ENCODE measurements around the gene CD99.
"Not testable (repeated sequence)": the region's sequence is repeated elsewhere in the genome, so short reads cannot be mapped to it uniquely, and the experiment has no call there.

The CD99 gene

DNA sequence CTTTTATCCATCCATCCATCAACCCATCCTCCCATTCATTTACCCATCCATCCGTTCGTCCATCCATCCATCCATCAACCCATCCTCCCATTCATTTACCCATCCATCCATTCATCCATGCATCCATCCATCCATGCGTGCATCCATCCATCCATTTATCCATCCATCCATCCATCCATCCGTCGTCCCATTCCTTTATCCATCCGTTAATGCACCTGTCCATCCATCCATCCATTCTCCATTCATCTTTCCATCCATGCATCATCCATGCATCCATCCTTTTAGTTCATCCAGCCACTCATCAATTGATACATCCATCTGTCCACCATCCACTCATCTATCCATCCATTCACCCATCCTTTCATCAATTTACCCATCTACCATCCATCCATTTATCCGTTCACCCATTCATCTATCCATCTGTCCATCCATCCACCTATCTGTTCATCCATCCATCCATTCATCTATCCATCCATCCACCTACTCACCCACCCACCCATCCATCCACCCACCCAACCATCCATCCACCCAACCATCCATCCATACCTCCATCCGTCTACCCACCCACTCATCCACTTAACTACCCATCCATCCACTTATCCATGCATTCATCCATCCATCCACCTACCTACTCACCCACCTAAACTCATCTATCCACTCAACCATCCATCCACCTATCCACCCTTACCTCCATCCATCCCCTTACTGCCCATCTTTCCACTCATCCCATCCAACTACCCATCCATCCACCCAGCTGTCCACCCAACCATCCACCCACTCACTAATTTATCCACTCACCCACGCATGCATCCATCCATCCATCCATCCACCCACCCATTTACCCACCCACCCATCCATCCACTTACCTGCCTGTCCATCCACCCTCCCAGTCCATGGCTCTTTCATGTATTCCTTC, 9.6 kb downstream of the CD99 start:
- DNase-seq = no peak

DNA sequence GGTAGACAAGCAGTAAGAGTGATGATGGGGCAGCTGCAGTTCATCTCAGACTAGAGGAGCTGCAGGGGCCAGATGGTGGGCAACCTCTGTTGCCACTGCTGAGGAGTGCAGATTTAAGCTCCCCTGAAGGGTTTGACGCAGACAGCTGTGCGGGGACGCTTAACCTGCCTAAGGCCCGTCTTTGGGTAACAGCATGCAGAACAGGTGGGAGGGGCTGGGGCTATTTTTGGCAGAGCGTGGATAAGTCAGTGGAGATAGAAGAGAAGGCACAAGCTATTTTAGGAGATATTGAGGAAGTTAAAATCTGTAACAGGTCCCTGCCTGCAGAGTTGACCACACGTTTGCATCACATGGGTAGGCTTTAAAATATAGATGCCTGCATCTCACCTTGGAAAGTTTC, 10.5 kb downstream of the CD99 start:
- no peak for DNase-seq

DNA sequence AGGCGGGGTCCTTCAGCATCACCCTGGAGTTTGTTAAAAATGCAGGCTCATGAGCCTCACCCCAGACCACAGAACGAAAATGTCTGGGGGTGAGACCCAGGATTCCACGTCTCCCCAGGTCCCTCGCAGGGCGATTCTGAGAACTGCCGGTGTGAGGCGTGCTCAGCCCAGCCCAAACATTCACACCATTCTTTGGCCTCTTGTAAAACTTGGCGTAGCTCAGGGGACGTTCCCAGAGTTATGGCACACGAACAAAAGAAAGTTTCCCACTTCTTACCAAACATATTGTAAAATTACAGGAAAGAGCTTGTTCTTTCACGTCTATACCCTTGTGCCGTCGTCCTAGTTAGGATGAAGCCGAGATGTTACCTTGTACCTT, 12.9 kb downstream of the CD99 start:
- no peak for DNase-seq

DNA sequence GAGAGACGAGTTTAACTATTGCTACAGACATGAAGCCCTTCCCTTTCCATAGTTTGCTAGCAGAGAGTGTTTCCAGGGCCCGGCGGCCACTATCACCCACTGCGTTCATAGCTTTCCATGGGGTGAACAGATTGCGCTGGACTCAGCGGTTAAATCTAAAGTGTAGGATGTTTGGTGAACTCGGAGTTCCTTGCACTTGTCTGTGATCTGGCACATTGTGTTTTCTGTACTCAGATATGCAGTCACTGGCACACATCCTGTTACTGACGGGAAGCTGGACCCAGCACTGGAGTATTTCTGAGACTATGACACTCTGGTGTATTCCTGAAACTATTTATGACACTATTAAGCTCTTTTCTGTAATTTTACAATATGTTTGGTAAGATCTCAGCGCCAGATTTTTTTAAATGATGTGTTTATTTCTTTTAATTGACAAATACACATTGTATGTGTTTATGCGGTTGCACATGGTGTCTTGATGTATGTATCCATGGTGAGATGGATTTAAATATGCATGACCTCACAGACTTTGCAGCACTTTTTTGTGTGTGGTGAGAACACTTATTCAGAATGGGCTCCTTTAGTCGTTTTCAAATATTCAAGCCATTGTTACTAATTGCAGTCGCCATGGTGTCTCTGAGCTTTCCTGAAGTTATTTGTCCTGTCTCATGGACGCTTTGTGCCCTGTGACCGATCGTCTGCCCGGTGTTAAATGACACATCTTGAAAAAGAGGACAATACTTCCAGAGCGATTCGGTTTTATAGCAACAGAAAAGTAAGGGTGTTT, 14.1 kb downstream of the CD99 start:
- no peak for DNase-seq

DNA sequence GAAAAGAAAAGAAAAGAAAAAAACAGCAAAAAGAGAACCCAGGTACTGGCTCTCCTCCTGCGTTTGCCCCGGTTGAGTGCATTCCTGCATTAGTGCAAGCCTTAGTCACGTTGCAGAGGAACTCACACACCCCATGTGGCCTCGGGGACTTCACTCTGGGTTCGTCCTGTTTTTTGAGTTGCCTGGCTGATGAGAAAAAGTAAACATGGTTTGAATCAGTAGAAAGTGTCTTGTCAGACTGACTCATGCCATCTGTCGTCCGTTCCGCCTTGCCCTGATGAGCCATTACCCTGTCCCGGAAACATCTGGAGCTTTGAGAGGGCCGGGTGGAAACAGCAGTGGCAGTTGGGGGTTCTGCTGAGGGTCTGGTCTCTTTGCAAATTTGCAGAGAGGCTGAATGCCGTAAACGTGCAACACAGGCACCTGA, 16.3 kb downstream of the CD99 start:
- no peak for DNase-seq

DNA sequence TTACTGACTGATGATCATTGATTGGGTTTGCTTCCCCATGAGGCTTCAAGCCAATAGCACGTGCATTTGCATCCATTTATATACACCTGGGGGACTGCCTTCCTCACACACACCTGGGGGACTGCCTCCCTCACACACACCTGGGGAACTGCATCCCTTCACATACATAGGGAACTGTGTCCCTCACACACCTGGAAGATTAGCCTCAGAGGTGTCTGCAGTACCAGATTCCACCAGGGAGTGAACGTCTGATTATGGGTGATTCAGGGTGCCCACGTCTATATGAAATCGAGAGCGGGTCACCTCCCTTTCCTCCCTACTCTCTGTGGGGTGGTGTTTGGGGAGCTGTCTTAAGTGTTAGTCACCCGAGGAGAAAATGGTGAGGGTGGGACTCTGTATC, 16.9 kb downstream of the CD99 start:
- no peak for DNase-seq

DNA sequence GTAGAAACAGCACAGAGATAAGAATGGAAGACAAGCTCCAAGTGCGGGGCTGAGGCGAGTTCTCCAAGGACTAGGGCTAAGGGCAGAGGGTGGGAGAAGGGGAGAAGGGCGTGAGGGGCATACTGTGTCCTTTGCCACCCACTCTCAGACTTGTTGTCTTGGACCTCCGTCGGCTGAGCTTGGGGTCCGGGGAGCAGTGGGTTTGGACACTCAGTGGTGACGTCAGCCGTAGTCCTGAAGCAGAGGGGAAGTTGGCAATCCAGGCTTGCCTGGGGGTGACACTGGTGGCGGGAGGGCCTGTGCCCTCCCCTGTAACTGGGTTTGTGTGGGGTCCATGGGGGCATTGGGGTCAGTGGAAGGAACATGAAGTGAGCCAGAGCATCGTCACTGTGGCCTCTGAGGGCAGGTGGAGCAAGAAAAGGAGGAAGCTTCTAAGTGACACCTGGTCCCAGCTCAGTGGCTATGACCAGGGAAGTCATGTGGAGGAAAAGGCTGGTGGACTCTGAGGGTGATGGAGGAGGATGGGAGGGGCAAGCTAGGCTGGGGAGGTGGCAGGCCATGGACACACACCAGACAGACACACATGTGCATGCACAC, 17.6 kb downstream of the CD99 start:
- no peak for DNase-seq

DNA sequence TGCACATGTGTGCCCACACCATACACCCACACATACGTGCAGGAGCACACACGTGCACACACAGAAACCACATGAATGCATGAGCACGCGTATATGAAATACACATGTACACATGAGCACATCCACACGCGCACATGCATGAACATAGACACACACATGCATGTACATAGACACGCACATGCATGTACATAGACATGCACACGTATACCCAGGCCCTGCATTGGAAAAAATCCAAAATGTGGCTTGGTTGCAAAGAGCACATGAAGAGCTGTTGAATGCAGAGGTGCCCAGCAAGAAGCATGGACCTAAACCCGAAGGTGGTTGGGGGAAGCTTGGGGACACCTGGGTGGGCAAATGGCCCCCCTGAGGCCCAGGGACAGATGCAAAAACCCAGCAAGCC, 18.5 kb downstream of the CD99 start:
- no peak for DNase-seq

DNA sequence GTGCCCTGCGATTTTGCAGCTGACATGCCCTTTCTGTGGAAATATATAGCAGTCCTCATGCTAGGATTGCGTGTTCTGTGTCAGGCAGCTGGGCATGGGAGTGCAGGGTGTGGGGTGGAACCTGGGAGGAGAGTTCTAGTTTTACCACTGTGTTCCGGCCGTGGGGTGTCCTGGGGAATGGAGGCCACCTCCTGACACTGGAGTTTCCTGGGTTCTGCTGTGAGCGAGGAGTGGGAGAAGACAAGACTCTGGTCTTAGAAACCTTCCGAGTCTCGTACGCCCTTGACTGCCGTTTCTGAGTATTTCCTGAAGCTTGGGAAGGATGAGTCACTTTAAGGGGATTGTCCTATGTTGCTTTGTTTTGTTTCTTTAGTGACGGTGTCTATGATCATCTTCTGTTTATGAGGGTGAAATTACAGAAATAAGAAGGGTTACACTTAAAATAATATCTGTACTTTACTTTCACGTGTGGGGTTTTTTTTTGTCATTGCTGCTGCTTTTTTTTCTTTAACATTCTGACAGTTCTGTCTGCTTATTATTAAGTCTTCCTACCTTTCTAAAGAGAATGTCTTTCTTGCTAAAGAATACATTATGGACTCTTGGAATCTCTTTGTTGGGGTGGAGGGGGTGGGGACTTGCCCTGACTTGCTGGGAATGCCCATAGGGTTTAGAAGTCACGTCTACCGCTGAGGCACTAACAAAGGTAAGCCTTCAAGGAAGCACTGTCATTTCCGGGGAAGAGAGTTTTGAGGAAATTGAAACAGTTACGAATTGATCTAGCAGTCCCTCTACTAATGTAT, 19.1 kb downstream of the CD99 start:
- DNase-seq = no peak

DNA sequence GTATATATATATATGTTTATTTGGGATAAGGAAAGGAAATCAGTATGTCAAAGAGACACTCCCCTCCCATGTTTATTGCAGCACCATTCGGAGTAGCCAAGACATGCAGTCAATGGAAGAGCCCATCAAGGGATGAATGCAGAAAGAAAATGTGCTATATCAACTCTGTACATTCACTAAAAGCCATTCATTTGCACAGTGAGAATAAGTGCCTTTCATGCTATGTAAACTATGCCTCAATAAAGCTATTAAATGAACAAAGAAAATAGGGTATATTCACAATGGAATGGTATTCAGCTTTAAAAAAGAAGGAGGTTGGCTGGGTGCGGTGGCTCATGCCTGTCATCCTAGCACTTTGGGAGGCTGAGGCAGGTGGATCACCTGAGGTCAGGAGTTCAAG, 20.3 kb downstream of the CD99 start:
- DNase-seq = no peak

DNA sequence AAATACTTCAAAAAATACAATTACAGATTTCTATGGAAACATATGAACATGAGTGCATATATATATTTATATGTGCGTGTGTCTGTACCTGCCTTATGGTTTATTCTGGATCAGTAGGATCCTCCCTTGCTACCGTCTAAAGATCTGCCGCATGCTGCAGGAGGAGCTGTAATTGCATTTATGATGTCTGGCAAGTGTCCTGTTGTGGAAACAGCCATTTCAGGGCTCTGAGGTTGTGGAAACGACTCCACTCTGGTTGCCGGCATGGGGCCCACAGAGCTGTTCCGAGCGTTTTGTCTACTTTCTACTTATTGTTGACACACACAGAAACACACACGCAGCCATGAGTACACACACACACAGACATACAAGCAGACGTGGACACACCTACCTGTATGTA, 21.3 kb downstream of the CD99 start:
- DNase-seq = no peak

DNA sequence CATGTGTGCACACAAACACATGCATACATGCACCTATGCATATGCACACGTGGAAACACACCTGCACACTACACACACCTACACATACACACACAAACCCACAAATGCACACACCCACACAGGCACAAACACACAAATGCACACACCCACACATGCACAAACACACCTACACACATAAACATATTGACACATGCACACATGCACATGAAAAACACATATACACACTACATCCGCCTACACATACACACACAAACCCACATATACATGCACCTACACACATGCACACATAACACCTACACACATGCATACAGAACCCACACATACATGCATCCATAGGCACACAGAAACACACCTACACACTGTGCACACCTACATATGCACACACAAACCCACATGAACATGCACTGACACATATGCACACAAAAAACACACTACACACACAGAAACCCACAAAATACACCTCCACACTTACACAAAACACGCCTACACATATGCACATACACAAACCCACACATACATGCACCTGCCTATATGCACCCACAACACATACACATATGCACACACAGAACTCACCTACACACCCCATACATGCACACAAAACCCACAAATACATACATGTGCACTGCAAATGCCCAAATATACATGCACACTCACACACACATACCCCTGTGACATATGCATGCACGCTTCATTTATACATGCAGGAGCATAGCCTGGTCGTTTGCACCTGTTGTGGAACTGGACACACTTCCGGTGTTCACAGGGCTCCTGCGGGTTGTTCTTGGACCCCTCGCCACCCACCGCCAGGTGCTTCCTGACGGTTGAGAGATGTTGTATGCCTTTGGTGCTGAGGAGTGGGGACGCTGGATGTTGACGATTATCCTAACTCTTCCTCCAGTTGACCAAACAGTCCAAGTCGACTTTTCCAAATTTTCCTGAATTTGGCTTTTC, 22.1 kb downstream of the CD99 start:
- DNase-seq = no peak

DNA sequence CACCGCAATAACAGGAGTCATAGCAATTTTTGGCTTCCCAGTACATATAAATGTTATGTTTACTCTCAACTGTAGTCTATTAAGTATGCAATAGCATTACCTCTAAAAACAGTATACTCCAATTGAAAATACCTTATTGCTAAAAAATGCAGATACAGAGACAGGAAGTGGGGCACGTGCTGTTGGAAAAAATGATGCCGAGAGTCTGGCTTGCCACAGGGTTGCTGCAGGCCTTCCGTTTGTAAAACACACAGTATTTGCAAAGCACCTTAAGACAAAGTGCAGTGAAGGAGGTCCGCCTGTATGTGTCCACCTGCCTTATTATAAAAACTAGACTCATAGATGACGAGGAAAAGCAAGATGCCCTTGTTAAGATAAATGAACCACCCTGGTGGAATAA, 23.5 kb downstream of the CD99 start:
- DNase-seq = no peak

DNA sequence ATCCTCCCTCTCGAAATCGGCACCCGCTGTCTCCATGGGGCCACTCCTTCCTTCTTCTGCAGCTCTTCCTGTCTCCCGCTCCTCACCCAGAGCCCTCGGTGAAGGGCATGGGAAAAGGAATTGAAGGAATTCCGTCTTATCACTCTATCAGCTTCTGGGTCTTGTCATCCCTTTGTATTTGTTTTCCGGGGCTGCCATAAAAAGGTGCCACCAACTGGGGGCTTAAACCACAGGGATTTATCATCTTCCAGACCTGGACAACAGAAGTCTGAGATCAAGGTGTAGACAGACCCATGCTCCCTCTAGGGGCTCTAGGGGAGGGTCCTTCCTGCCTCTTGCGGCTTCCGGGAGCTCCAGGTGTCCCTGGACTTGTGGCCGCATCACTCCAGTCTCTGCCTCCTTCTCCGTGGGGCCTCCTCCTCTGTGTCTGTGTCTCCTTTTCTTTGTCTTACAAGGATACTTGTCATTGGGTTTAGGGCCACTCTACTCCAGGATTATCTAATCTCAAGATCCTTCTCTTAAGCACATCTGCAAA, 24.0 kb downstream of the CD99 start:
- DNase-seq = no peak

DNA sequence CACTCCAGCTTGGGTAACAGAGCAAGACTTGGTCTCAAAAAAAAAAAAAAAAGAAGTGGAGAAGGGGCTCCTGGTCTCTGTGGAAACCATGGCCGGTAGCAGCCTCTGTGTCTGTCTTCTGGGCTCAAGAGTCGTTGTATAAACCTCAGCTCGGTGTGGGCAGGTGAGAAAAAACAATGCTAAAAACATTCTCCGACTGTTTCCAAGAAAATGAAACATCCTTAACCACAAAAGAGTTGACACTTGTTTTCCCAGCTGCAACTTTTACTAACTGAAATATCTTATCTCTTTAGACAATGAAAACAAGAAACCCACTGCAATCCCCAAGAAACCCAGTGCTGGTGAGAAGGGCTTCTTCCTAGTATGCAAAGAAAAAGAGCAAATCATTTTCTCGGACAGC, 26.2 kb downstream of the CD99 start:
- no peak for DNase-seq

DNA sequence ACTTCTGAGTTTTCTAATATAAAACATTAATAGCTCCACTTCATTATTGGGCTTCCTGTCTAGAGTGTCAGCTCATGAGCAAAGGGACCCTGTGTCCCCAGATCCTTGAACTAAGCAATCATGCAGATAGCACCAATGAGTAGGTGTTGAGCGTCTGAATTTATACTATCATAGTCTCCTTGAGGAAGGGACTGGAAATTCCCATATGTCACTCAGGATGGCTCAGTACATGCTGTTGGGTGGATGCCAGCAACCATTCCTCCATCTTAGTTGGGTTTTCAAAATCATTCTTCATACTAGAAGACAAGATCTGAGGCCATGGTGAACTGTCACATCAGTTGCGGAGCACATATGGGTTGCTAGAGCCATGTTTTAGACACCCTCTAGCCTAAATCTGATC, 27.7 kb downstream of the CD99 start:
- DNase-seq = no peak

DNA sequence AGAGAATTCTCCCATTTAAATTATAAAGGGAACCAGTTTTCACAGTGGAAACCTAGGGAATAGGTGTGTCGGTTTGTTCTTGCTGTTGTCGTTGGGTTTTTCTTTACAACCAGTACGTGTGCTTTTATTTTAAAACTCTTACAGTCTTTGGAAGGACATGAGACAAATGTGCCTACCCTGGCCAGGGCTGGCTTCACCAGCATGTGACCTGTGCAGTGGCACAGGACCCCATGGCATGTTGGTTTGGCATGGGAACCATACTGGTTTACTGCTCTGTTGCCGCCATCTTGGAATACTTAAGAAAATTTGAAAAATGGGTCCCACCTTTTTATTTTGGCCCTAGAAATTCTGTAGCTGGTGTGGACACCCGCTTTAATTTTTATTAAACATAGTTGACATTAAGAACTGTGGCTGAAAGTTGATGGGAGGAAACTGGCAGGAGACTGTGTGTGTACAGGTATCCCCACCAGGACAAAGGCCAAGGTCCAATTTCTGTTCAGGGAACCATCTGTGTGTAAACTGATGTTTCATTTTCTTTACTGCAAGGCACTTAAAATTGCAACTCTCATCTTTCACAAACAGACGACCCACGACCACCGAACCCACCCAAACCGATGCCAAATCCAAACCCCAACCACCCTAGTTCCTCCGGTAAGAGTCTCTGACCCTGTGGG, 28.8 kb downstream of the CD99 start:
- no peak for DNase-seq

DNA sequence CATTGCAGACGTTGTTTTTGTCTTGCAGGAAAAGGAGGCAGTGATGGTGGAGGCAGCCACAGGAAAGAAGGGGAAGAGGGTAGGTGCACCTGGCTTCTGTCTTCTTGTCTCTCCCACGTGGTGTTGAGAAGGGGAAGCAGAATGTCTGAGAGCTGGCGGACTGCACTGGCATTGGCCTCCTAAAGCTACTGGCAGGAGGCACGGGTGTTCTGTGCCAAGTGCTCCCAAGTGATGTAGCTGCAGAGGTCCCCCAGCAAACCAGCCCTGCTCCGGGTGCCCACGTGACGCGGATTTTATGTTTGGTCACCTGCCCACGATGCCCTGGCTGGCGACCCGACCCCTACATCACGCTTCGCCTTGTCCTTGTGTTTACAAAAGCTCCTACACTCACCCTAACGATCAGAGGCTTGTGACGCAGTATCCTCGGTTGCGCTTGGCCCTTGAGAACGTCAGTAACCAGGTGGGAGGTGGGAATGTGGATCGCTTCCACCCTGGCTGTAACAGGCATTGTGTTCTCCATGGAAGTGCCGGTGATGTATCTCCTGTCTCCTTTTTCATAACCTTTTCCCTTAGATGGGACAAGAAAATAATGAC, 32.3 kb downstream of the CD99 start:
- no peak for DNase-seq

DNA sequence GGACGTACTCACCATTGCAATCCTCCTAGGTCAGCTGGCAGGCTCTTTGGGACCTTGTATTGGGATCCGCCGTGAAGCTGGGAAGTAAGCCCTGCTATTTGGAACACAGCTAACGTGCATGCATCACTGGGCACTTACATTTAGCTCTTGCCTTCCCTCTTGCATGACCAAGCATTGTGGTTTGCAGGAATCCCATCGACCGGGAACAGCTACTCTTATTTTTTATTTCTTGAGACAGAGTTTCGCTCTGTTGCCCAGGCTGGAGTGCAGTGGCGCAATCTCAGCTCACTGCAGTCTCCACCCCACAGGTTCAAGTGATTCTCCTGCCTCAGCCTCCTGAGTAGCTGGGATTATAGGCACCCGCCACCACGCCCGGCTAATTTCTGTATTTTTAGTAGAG, 36.2 kb downstream of the CD99 start:
- not testable (repeated sequence) for DNase-seq

DNA sequence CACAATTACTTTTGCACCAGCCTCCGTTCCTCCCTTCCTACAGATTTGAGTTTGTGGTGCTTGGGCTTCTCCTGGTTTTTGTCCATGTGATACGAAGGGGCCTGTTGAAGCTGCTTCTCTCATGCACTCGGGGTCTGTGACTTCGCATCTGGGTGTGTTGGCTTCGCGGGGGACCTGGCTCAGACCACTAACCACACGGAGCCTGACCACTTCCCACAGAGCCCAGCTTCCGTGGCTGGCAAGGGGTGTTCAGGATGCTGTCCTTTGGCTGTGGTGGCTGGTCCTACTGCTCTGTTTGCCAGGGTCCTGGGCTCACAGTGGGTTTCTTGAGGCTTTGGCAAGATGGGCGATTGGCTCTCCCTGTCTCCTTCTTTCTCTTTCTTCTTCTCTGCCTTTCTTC, 41.0 kb downstream of the CD99 start:
- no peak for DNase-seq

DNA sequence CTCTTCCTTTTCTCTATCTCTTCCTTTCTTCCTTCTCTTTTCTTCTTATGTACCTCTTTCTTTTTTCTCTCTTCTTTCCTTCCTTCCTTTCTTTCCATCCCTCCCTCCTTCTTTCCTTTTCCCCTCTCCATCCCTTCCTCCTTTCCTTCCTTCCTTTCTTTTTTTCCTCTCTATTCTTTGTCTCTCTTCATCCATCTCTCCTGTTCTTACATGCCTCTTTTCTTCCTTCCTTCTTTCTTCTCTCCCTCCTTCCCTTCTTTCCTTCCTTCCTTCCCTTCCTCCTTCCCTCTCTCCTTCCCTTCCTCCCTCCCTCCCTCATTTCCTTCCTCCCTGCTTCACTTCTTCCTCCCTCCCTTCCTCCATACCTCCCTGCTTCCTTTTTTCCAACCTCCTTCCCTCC, 41.6 kb downstream of the CD99 start:
- no peak for DNase-seq
